HCT116 (cell line): ENCODE results near the gene PNPLA8. TPM values are rescaled to one million over a fixed set of nuclear protein-coding genes. Genes with fewer than 3 reads are reported as not detected.

Experiments
- ATAC-seq: fragments of 200-7000 bp; cut with Tn5 transposase; 2 replicates; pipeline ENCODE4 v1.9.1; 2020; ENCODE audit warnings: mild to moderate bottlenecking, moderate library complexity
- BruUV-seq: library from RNA; stranded (reverse); fragments of 400-500 nt; replicated peaks from 2 replicates; lab custom pipeline; 2021; lab: Mats Ljungman, UMichigan
- CTCF ChIA-PET: fragments of 300-600 bp; sonication (Branson Sonifier 250); formaldehyde crosslinking; loops from one replicate; lab custom pipeline; 2021; ENCODE audit warnings: antibody characterized with exemption; lab: Charles Lee
- POLR2A ChIA-PET: fragments of 300-600, 350-600 bp; sonication (Branson Sonifier 250); formaldehyde crosslinking; loops from one replicate; lab custom pipeline; 2021; ENCODE audit warnings: antibody characterized with exemption; lab: Charles Lee
- RAD21 ChIA-PET, 2 experiments: fragments of 300-600 bp; sonication (Branson Sonifier 250); formaldehyde crosslinking; loops; one replicate each; lab custom pipeline; 2023; ENCODE audit warnings: low total read pairs in 2 of 2; ENCODE audit not compliant: uncharacterized antibody in 2 of 2, unreplicated experiment in 2 of 2, low non-redundant PET in 1 of 2; lab: Charles Lee
- DNase-seq: peaks from one replicate; pipeline ENCODE4 v3.0.0-alpha.2; 2010; ENCODE audit warnings: low read depth, low spot score
- H2AFZ ChIP-seq: fragments of 200-600 bp; shearing (Covaris generic), sonication (generic); 2 replicates; pipeline ENCODE4 v1.6.1; 2017; ENCODE audit warnings: low read depth, mixed run types, mixed read lengths, antibody characterized with exemption, low read length; ENCODE audit not compliant: poor library complexity, severe bottlenecking
- H3K27ac ChIP-seq: 2 replicates; pipeline ENCODE4 v1.5.1; 2012; ENCODE audit warnings: low read depth, low read length
- H3K27me3 ChIP-seq: fragments of 200-600 bp; sonication (generic); 2 replicates; pipeline ENCODE4 v1.6.1; 2016; ENCODE audit warnings: mixed run types, low read length, mixed read lengths; ENCODE audit not compliant: insufficient read depth
- H3K36me3 ChIP-seq, 2 experiments: fragments of 200-500 bp in 1 of 2; fragments of 200-600 bp in 1 of 2; sonication (Bioruptor generic) in 1 of 2; sonication (generic) in 1 of 2; 2 replicates each; pipeline versions ENCODE4 v1.5.1 to v1.6.1; 2014 to 2016; ENCODE audit warnings: low read length in 2 of 2, inconsistent platforms in 1 of 2, mixed read lengths in 1 of 2, mixed run types in 1 of 2; ENCODE audit not compliant: insufficient read depth in 2 of 2, control insufficient read depth in 1 of 2
- H3K4me1 ChIP-seq, 2 experiments: fragments of 200-600 bp in 1 of 2; sonication (generic) in 1 of 2; 2 replicates each; pipeline versions ENCODE4 v1.5.1 to v1.6.1; 2012 to 2017; ENCODE audit warnings: low read length in 2 of 2, inconsistent platforms in 1 of 2, mild to moderate bottlenecking in 1 of 2, mixed read lengths in 1 of 2, mixed run types in 1 of 2, moderate library complexity in 1 of 2; ENCODE audit not compliant: insufficient read depth in 2 of 2, control insufficient read depth in 1 of 2
- H3K4me2 ChIP-seq: fragments of 200-600 bp; sonication (generic); 2 replicates; pipeline ENCODE4 v1.6.1; 2017; ENCODE audit warnings: mixed run types, low read length, mixed read lengths
- H3K4me3 ChIP-seq, 2 experiments: fragments of 200-600 bp in 1 of 2; sonication (generic) in 1 of 2; replicated peaks in 1 of 2; 2 replicates each; pipeline ENCODE4 v1.5.1; 2011 to 2016; ENCODE audit warnings: low read length in 2 of 2, control low read depth in 1 of 2, low read depth in 1 of 2, mild to moderate bottlenecking in 1 of 2, mixed read lengths in 1 of 2, mixed run types in 1 of 2
- H3K79me2 ChIP-seq: fragments of 200-600 bp; sonication (generic); 2 replicates; pipeline ENCODE4 v1.6.1; 2017; ENCODE audit warnings: mild to moderate bottlenecking, mixed run types, low read length, moderate library complexity, mixed read lengths; ENCODE audit not compliant: insufficient read depth
- H3K9ac ChIP-seq: fragments of 200-600 bp; sonication (generic); 2 replicates; pipeline ENCODE4 v1.6.1; 2016; ENCODE audit warnings: low read length, mixed read lengths
- H3K9me2 ChIP-seq: fragments of 200-600 bp; sonication (generic), shearing (Covaris generic); 2 replicates; pipeline ENCODE4 v1.6.1; 2017; ENCODE audit warnings: mixed run types, mild to moderate bottlenecking, moderate library complexity; ENCODE audit not compliant: insufficient read depth
- H3K9me3 ChIP-seq, 2 experiments: fragments of 200-500 bp in 1 of 2; fragments of 200-600 bp in 1 of 2; sonication (Bioruptor generic) in 1 of 2; sonication (generic) in 1 of 2; 2 replicates each; pipeline ENCODE4 v1.6.1; 2014 to 2017; ENCODE audit warnings: low read length in 2 of 2, mixed read lengths in 2 of 2, inconsistent platforms in 1 of 2, low read depth in 1 of 2, mild to moderate bottlenecking in 1 of 2, mixed run types in 1 of 2, moderate library complexity in 1 of 2; ENCODE audit not compliant: control insufficient read depth in 1 of 2, insufficient read depth in 1 of 2
- H4K20me1 ChIP-seq: fragments of 200-600 bp; sonication (generic), shearing (Covaris generic); 2 replicates; pipeline ENCODE4 v1.6.1; 2017; ENCODE audit warnings: mixed run types, mild to moderate bottlenecking, moderate library complexity; ENCODE audit not compliant: insufficient read depth
- CTCF ChIP-seq, 3 experiments: fragments of 200-600 bp in 1 of 3; sonication (generic) in 1 of 3; IDR thresholded peaks in 2 of 3; conservative IDR thresholded peaks in 1 of 3; 2 replicates each; pipeline ENCODE4 v1.5.1; 2012 to 2017; ENCODE audit warnings: low read depth in 2 of 3, low read length in 2 of 3, antibody characterized with exemption in 1 of 3, borderline replicate concordance in 1 of 3, control low read depth in 1 of 3, mild to moderate bottlenecking in 1 of 3, mixed read lengths in 1 of 3, mixed run types in 1 of 3, moderate library complexity in 1 of 3; ENCODE audit not compliant: insufficient read depth in 1 of 3
- EZH2 ChIP-seq: fragments of 200-600 bp; sonication (generic); IDR thresholded peaks from 2 replicates; pipeline ENCODE4 v1.6.1; 2017; ENCODE audit warnings: antibody characterized with exemption, mixed run types
- EZH2phosphoT487 ChIP-seq: fragments of 200-600 bp; IDR thresholded peaks from 2 replicates; pipeline ENCODE4 v1.6.1; 2018; ENCODE audit warnings: antibody characterized with exemption, borderline replicate concordance
- SIN3A ChIP-seq: IDR thresholded peaks from 2 replicates; pipeline ENCODE4 v1.6.1; 2012; ENCODE audit warnings: low read depth
- TCF7L2 ChIP-seq: IDR thresholded peaks from 2 replicates; pipeline ENCODE4 v1.7.0; 2011; ENCODE audit warnings: borderline replicate concordance, inconsistent platforms; ENCODE audit not compliant: insufficient read depth, insufficient read length; ENCODE audit errors: extremely low read depth
- YY1 ChIP-seq: IDR thresholded peaks from 2 replicates; pipeline ENCODE4 v1.6.1; 2011; ENCODE audit warnings: low read length, low read depth, moderate library complexity, mild to moderate bottlenecking; ENCODE audit not compliant: insufficient replicate concordance; ENCODE audit errors: extremely low read depth
- ZBTB33 ChIP-seq: IDR thresholded peaks from 2 replicates; pipeline ENCODE4 v1.6.1; 2011; ENCODE audit warnings: mild to moderate bottlenecking, low read length, moderate library complexity; ENCODE audit not compliant: insufficient replicate concordance; ENCODE audit errors: extremely low read depth
- ZNF274 ChIP-seq: fragments of 200-500 bp; sonication (Bioruptor generic); IDR thresholded peaks from 2 replicates; pipeline ENCODE4 v1.6.1; 2014; ENCODE audit warnings: mild to moderate bottlenecking, low read depth, low read length, inconsistent platforms
- intact Hi-C: fragments of 100-400 bp; cut with micrococcal nuclease; formaldehyde crosslinking; loops from 2 replicates; pipeline ENCODE4 v1.10.0; 2022
- total RNA-seq: library from RNA; stranded (reverse); gene quantifications from one replicate; pipeline ENCODE4 v1.2.1, GENCODE V29; 2021; ENCODE audit not compliant: unreplicated experiment

Gene PNPLA8
- total RNA-seq, 1 experiment from 2014 or later: 12.9 TPM

GRCh38 chr7:108441392-108441955, 84.5 kb downstream of the PNPLA8 start (continued):
- TF ChIP-seq ZBTB33 (no peak), YY1 (no peak), SIN3A (no peak)

- ATAC-seq: no peak
- DNase-seq: no peak
- ChIA-PET POLR2A (no interaction called here), CTCF (no interaction called here), RAD21 (no interaction called here)
- H4K20me1 ChIP-seq: no peaks in the 10 kb centered on the region
- no peaks in the 10 kb centered on the region for H3K4me1 ChIP-seq
- H3K9me2 ChIP-seq: no peaks in the 10 kb centered on the region; the same call in 1 of the 2 replicates
- no peak overlapping the region for H3K4me3 ChIP-seq
- no peak overlapping the region for H3K27ac ChIP-seq
- H3K4me2 ChIP-seq: no peak overlapping the region
- no peaks in the 10 kb centered on the region for H3K36me3 ChIP-seq
- no peaks in the 10 kb centered on the region for H3K27me3 ChIP-seq
- intact Hi-C loops: no loop called here
- TF ChIP-seq EZH2 (no peak), CTCF (IDR thresholded peaks at IDR 0.05 in 2 of 3, conservative IDR thresholded peaks at IDR 0.05 in 1 of 3; ENCODE audit: borderline replicate concordance in 1 of 3, insufficient read depth in 1 of 3, low read depth in 2 of 3, low read length in 2 of 3) (no peak), EZH2phosphoT487 (no peak), TCF7L2 (no peak), ZNF274 (no peak)
- H3K9ac ChIP-seq: no peak overlapping the region
- H2AFZ ChIP-seq: peak overlapping the region; percentile 29
- no TSS peak for BruUV-seq
- no peaks in the 10 kb centered on the region for H3K9me3 ChIP-seq
- no peaks in the 10 kb centered on the region for H3K79me2 ChIP-seq
Observed at GRCh38 chr7:108440613-108441012, 85.3 kb downstream of the PNPLA8 start.
